HG02588 (cell line): ENCODE data around the gene SKI.
"Not testable (repeated sequence)": the region's sequence is repeated elsewhere in the genome, so short reads cannot be mapped to it uniquely, and the experiment has no call there.

Experiments used
- ATAC-seq: cut with Tn5 transposase; IDR thresholded peaks from one replicate; pipeline ENCODE4 v1.9.1; 2021; ENCODE audit warnings: mild to moderate bottlenecking, moderate library complexity; ENCODE audit not compliant: unreplicated experiment

SKI gene

GRCh38 chr1:2258996-2259395 is 30.9 kb downstream of the SKI start:
- no peak for ATAC-seq

- ATAC-seq = no peak
Observed at GRCh38 chr1:2259668-2260402, 31.7 kb downstream of the SKI start.

- ATAC-seq = not testable (repeated sequence)
Observed at GRCh38 chr1:2260470-2260869, 32.4 kb downstream of the SKI start.

- no peak for ATAC-seq
Observed at GRCh38 chr1:2260917-2261316, 32.8 kb downstream of the SKI start.

- not testable (repeated sequence) for ATAC-seq
Observed at GRCh38 chr1:2261476-2262395, 33.6 kb downstream of the SKI start.

GRCh38 chr1:2266301-2266975 is 38.3 kb downstream of the SKI start:
- ATAC-seq = no peak

- no peak for ATAC-seq
Observed at GRCh38 chr1:2267051-2267830, 39.1 kb downstream of the SKI start.

- ATAC-seq = no peak
Observed at GRCh38 chr1:2267862-2268261, 39.7 kb downstream of the SKI start.

GRCh38 chr1:2268285-2269056 is 40.4 kb downstream of the SKI start:
- no peak for ATAC-seq

- no peak for ATAC-seq
Observed at GRCh38 chr1:2269193-2269921, 41.2 kb downstream of the SKI start.

- no peak for ATAC-seq
Observed at GRCh38 chr1:2269922-2270259, 41.8 kb downstream of the SKI start.

- no peak for ATAC-seq
Observed at GRCh38 chr1:2270260-2271100, 42.4 kb downstream of the SKI start.

- no peak for ATAC-seq
Observed at GRCh38 chr1:2271211-2271721, 43.1 kb downstream of the SKI start.

- no peak for ATAC-seq
Observed at GRCh38 chr1:2271841-2272655, 43.9 kb downstream of the SKI start.

GRCh38 chr1:2272686-2273400 is 44.7 kb downstream of the SKI start:
- ATAC-seq = no peak

- no peak for ATAC-seq
Observed at GRCh38 chr1:2273401-2274090, 45.4 kb downstream of the SKI start.
